LNCaP clone FGC (cell line): ENCODE data around the gene SLC39A11.

Experiments
- DNase-seq: peaks from one replicate; pipeline ENCODE4 v3.0.0-alpha.2; 2011; ENCODE audit warnings: low read depth
- H3K4me3 ChIP-seq: 2 replicates; pipeline ENCODE4 v1.5.1; 2011; ENCODE audit warnings: mild to moderate bottlenecking, low read depth, low read length, control low read depth
- CTCF ChIP-seq: IDR thresholded peaks from 2 replicates; pipeline ENCODE4 v1.5.1; 2012; ENCODE audit warnings: mild to moderate bottlenecking; ENCODE audit not compliant: control insufficient read depth, insufficient read depth; ENCODE audit errors: extremely low read depth

Gene SLC39A11

GRCh38 chr17:72972263-72972951 lies 120.1 kb downstream of the SLC39A11 start:
- H3K4me3 ChIP-seq: no peak overlapping the region
- DNase-seq: no peak
- TF ChIP-seq CTCF: no peak

GRCh38 chr17:72971226-72971880 lies 121.1 kb downstream of the SLC39A11 start:
- TF ChIP-seq CTCF: no peak
- no peak for DNase-seq
- H3K4me3 ChIP-seq: no peak overlapping the region

GRCh38 chr17:72970797-72971196 lies 121.7 kb downstream of the SLC39A11 start:
- no peak overlapping the region for H3K4me3 ChIP-seq
- no peak for TF ChIP-seq CTCF
- no peak for DNase-seq

GRCh38 chr17:72970246-72970645 lies 122.2 kb downstream of the SLC39A11 start:
- no peak for DNase-seq
- H3K4me3 ChIP-seq: no peak overlapping the region
- no peak for TF ChIP-seq CTCF

- no peak for TF ChIP-seq CTCF
- no peak for DNase-seq
These were observed 123.1 kb downstream of the SLC39A11 start for GRCh38 chr17:72969293-72969906.

GRCh38 chr17:72968798-72969197 lies 123.7 kb downstream of the SLC39A11 start:
- DNase-seq: no peak
- TF ChIP-seq CTCF: no peak
- H3K4me3 ChIP-seq: no peak overlapping the region

More at GRCh38 chr17:72969293-72969906, 123.1 kb downstream of the SLC39A11 start:
- no peak overlapping the region for H3K4me3 ChIP-seq
